ENCODE results near the gene OR52E6.

- TF ChIP-seq CTCF (optimal IDR thresholded peaks at IDR 0.05 in 1 of 3, IDR thresholded peaks at IDR 0.05 in 1 of 3, conservative IDR thresholded peaks at IDR 0.05 in 1 of 3; ENCODE audit: extremely low read depth in 1 of 3, insufficient read depth in 2 of 3, low read length in 3 of 3) (no peak), EZH2 (IDR thresholded peaks at IDR 0.05; ENCODE audit: low read length) (no peak)
These were observed 10.4 kb downstream of the OR52E6 start for GRCh38 chr11:5831196-5831829.

Data from keratinocyte (primary cell).